K562 (cell line): Measurements from ENCODE around the gene CBX1. TPM values are rescaled to one million over a fixed set of nuclear protein-coding genes. Genes with fewer than 3 reads are reported as not detected.
A peak's percentile ranks its signal among the peaks of the same experiment; 100 is the strongest.

Source experiments
- DDX20 ChIP-seq: fragments of 450-650 bp; IDR thresholded peaks from 2 replicates; pipeline ENCODE4 v1.6.1; 2016; ENCODE audit warnings: missing genetic modification characterization, low read depth, mild to moderate bottlenecking, missing compliant biosample characterization, moderate library complexity
- E4F1 ChIP-seq: fragments of 250-450 bp; sonication (Bioruptor Pico); IDR thresholded peaks from 2 replicates; pipeline ENCODE4 v1.5.0; 2021; ENCODE audit warnings: mild to moderate bottlenecking, borderline replicate concordance
- ESRRA ChIP-seq: fragments of 450-650 bp; IDR thresholded peaks from 2 replicates; pipeline ENCODE4 v1.6.1; 2014; ENCODE audit warnings: low read depth, mild to moderate bottlenecking, moderate library complexity, borderline replicate concordance
- JUND ChIP-seq, 2 experiments: IDR thresholded peaks; 2 replicates in 1 of 2; 3 replicates in 1 of 2; pipeline ENCODE4 v1.6.1; 2011; ENCODE audit warnings: borderline replicate concordance in 2 of 2, low read depth in 2 of 2, low read length in 2 of 2, improper control_type of control experiment in 1 of 2, missing biosample characterization in 1 of 2, missing genetic modification characterization in 1 of 2, missing genetic modification reagents in 1 of 2
- KDM5B ChIP-seq: fragments of 200-600 bp; sonication (generic); IDR thresholded peaks from 2 replicates; pipeline ENCODE4 v1.6.1; 2012; ENCODE audit warnings: low read depth, mild to moderate bottlenecking, moderate library complexity, low read length, control low read depth, inconsistent platforms; ENCODE audit not compliant: insufficient replicate concordance
- KLF1 ChIP-seq: fragments of 450-650 bp; IDR thresholded peaks from 2 replicates; pipeline ENCODE4 v1.6.1; 2016; ENCODE audit warnings: missing genetic modification characterization, missing compliant biosample characterization
- NBN ChIP-seq: fragments of 450-650 bp; IDR thresholded peaks from 2 replicates; pipeline ENCODE4 v1.6.1; 2016; ENCODE audit warnings: low read depth, mild to moderate bottlenecking
- PRMT5 ChIP-seq: sonication (generic); formaldehyde crosslinking; IDR thresholded peaks from 2 replicates; pipeline ENCODE4 v1.5.0; 2020; ENCODE audit warnings: missing genetic modification reagents
- REST ChIP-seq, 2 experiments: fragments of 450-650 bp; formaldehyde crosslinking in 1 of 2; IDR thresholded peaks; 2 replicates each; pipeline versions ENCODE4 v1.4.0 to v1.6.1; 2014 to 2020; ENCODE audit warnings: mild to moderate bottlenecking in 2 of 2, borderline replicate concordance in 1 of 2, low read depth in 1 of 2
- SMAD4 ChIP-seq: fragments of 250-450 bp; sonication (Bioruptor Pico); conservative IDR thresholded peaks from 2 replicates; pipeline ENCODE4 v1.8.0; 2021; ENCODE audit warnings: inconsistent platforms, mild to moderate bottlenecking, moderate library complexity
- TAF15 ChIP-seq: fragments of 200-400 bp; formaldehyde crosslinking; IDR thresholded peaks from 2 replicates; pipeline ENCODE4 v1.6.1; 2017; ENCODE audit warnings: mild to moderate bottlenecking, low read depth, low read length, moderate library complexity
- ZNF717 ChIP-seq: fragments of 250-450 bp; sonication (Bioruptor Pico); IDR thresholded peaks from 2 replicates; pipeline ENCODE4 v1.5.0; 2021
- polyA plus RNA-seq, 8 experiments: library from polyadenylated mRNA; depleted of rRNA in 4 of 8; stranded (reverse) in 5 of 8; unstranded in 3 of 8; fragments of >200 nt; fragmentation: Nextera tagmentation in 2 of 8; fragmentation: Illumina TruSeq in 1 of 8; extraction: Ambion mirVana in 2 of 8; extraction: Trizol in 1 of 8; gene quantifications; 2 replicates each; pipeline versions ENCODE4 v1.2.1 to v1.2.3, GENCODE V29; 2011 to 2014; ENCODE audit warnings: inconsistent platforms in 1 of 8, missing spikeins in 1 of 8
- total RNA-seq, 7 experiments: library from RNA; depleted of rRNA in 6 of 7; stranded (reverse); fragments of >200 nt in 6 of 7; fragmentation: Illumina TruSeq in 2 of 7; extraction: Trizol in 2 of 7; gene quantifications; 2 replicates each; pipeline versions ENCODE4 v1.2.1 to v1.2.3, GENCODE V29; 2011 to 2021; ENCODE audit warnings: low replicate concordance in 1 of 7
- TF ChIP-seq, protein P1 (sequence below): fragments of 200-800 bp; sonication (Bioruptor generic); IDR thresholded peaks from 2 replicates; pipeline ENCODE4 v1.6.1; 2017; ENCODE audit warnings: missing genetic modification characterization, missing compliant biosample characterization

Gene CBX1
- total and polyA plus RNA-seq, 9 of the 15 experiments (the other 6 are each of a cell fraction or from before 2014, with no cell fraction given): 10.6 to 95.7 (median 52.7) TPM

DNA sequence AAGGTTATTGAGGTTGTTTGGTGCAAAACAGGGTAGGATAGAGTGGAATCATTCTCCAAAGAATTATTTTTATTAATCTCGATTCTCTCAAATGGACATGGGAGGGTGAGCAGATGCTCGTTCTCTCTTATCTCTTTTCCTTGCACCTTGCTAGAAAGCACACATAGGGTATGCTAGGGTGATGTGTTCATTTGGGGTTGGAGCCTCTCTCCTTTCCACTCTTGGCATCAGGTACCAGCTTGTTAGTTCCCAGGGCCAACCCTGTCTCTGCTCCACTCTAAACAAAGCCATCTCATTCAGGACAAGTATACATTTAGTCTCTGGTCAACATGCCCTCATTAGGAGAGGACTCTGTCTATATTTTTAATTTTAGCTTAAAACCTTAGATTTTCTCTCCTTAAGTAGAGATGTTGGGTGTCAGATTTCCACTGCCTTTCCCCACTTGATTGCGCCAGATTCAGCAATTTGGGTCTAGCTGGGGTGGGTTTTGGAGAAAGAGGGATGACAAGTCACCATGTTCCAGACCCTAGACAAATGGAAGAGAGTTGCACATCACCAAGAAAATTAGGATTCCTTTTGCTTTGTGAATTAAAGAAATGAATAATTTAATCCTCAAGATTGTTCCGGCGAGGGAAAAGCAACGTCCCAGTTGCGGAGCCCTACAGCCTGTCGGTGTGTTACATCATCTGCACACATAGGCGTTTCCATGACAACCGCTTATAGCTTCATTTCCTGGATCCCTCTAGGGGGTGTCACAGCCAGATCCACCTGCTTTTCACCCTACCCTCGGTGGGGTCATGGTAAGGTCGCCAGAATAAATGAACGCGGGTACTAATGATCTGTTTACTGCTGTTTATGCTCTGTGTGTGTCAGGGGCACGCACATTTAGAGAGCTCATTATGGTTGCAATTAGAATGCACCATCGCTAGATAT lies 47.8 kb upstream of the CBX1 start (continued):
- TF ChIP-seq JUND (IDR thresholded peaks at IDR 0.05; ENCODE audit: borderline replicate concordance, low read depth, low read length): peak; percentile 78
- peak; percentile 34; the same call in 1 of the 3 replicates for TF ChIP-seq JUND (tag; IDR thresholded peaks at IDR 0.05; ENCODE audit: borderline replicate concordance, low read depth, low read length)
- TF ChIP-seq, protein P1, sequence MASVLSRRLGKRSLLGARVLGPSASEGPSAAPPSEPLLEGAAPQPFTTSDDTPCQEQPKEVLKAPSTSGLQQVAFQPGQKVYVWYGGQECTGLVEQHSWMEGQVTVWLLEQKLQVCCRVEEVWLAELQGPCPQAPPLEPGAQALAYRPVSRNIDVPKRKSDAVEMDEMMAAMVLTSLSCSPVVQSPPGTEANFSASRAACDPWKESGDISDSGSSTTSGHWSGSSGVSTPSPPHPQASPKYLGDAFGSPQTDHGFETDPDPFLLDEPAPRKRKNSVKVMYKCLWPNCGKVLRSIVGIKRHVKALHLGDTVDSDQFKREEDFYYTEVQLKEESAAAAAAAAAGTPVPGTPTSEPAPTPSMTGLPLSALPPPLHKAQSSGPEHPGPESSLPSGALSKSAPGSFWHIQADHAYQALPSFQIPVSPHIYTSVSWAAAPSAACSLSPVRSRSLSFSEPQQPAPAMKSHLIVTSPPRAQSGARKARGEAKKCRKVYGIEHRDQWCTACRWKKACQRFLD (CRISPR knock-in tag): no peak
- TF ChIP-seq ESRRA: peak; percentile 47; the same call in 1 of the 2 replicates
- no peak for TF ChIP-seq ZNF717
- no peak for TF ChIP-seq KDM5B
- no peak for TF ChIP-seq KLF1 (tag)
- TF ChIP-seq REST (IDR thresholded peaks at IDR 0.05; ENCODE audit: borderline replicate concordance): peak; percentile 24
- no peak for TF ChIP-seq REST (CRISPR knock-in tag; IDR thresholded peaks at IDR 0.05; ENCODE audit: low read depth)
- no peak for TF ChIP-seq DDX20 (tag)
- no peak for TF ChIP-seq TAF15
- no peak for TF ChIP-seq E4F1 (CRISPR knock-in tag)
- no peak for TF ChIP-seq NBN
- TF ChIP-seq SMAD4: 0 out of 2 replicates have a peak, but pooled peaks have one; percentile 27
- TF ChIP-seq PRMT5 (CRISPR knock-in tag): no peak
